ENCODE results near the gene C19orf33.

DNA sequence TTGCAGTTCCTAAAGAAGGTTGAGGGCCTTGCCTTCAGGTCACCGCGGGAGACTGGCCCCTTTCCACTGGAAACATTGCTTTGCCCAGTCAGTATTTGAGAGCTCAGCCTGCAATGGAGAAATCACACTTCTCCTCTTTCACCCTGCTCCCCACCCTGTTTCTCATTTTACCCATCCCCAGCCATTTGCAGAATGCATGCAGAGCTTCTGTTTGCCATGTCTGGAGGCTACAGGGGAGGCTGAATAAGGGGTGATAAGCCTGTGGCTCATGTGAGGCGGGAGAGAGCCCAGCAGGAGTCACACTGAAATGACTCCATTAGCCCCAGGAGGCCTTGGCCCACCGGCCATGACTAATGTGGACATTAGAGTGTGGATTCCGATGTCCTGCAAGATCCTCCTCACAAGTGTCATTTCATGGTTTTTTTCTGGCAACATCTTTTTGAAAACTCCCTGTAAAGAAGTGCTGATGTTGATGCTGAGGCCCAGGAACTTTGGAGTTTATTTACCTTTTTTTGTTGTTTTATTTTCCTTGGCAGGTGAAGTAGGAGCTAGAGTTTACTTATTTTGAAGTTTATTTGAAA, 33.4 kb upstream of the C19orf33 start:
- no peak for TF ChIP-seq POLR2AphosphoS5 (IDR thresholded peaks at IDR 0.05; ENCODE audit: low read depth, low read length)
- no peak for TF ChIP-seq TAF1 (IDR thresholded peaks at IDR 0.05; ENCODE audit: borderline replicate concordance, insufficient read depth, low read length)
- TF ChIP-seq SIN3A (IDR thresholded peaks at IDR 0.05; ENCODE audit: borderline replicate concordance, insufficient read depth, low read length): no peak
